GM10266 (cell line): Measurements from ENCODE around the gene FAM219A.

Experiments
- DNase-seq: peaks from one replicate; pipeline ENCODE4 v3.0.0; 2012; ENCODE audit errors: extremely low spot score
- CTCF ChIP-seq: IDR thresholded peaks from 2 replicates; pipeline ENCODE4 v1.5.1; 2012; ENCODE audit warnings: mild to moderate bottlenecking, low read depth; ENCODE audit not compliant: control insufficient read depth, insufficient read depth; ENCODE audit errors: missing control alignments

The FAM219A gene

GRCh38 chr9:34437006-34437925 is 21.1 kb downstream of the FAM219A start:
- DNase-seq: peak; percentile 79
- TF ChIP-seq CTCF: peak; percentile 84

DNA sequence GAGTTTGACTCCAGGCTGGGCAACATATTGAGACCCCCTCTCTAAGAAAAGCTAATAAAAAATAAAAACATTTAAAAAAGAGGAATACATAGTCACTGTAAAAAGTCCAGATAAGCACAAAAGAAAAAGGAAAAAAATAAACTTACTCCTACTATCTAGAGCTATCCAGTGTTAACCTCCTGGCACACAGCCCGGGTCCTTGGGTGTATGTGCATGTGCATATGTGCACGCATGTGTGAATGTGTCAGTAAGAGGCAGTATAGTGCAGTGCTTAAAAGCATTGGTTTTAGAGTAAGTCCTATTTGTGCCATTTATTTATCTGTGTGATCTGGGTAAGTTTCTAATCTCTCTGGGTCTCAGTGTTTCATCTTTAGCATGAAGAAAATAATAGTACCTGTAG is 26.7 kb downstream of the FAM219A start:
- TF ChIP-seq CTCF: no peak
- DNase-seq: no peak

DNA sequence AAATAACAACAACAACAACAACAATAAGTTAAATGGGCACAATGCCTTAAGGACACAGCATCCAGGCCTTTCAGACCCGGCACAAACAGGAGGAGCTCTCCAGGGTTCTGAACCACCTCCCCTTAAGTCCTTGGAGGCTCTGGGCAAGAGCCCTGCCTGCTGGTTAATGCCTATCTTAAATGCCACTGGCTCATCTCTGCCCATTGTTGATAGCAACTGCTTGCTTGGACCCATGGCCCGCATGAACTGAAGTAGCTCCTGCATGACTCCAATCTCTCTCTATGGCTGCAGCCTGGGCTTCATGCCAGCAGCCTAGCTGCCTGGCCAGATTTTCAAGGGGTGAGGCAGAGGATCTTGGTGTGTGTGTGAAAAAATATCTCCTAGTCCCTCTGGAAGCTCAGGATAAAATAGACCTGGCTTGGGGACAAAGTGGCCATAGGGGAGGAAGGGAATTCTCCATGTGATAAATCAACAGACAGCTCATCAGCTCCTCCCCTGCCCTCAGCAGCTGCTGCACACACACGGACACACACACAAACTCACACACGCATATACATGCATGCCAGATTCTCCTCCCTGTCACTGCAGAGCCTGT is 27.4 kb downstream of the FAM219A start:
- TF ChIP-seq CTCF: no peak
- peak; percentile 44 for DNase-seq

GRCh38 chr9:34428325-34428958 is 29.9 kb downstream of the FAM219A start:
- TF ChIP-seq CTCF: no peak
- DNase-seq: no peak

DNA sequence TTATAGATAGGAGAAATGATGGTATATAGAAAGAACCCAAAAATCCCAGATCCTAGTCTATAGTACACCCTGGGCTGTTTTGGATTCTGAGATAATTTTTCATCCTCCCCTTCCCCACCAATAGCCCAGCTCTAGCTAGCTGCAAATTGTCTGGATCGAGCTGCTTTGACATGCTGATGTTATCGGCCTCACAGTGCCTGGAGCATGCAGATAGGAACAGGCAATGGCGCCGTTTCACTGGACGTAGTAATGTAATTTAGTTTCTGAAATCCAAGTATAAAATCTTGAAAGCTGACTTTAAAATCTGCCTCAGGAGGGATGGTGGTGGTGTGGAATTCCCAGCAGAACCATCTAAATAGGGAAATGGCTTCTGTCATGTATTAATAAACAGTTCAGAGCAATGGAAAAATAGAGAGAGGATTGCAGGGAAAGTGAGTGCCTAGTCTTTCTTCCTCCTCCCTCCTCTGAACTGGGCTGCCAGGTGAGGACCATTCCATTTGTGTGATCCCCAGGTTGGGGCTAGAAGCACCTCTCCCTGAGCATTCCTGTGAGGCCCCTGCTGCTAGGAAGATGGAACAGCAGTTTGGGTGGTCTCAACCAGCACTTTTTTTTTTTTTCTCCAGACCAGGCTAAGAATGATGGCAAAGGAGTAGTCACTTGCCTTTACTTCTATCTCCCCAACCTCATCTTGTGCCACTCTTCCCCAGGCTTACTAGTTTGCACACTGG is 31.9 kb downstream of the FAM219A start:
- DNase-seq: no peak

More for the DNA sequence above, 31.9 kb downstream of the FAM219A start:
- no peak for TF ChIP-seq CTCF
